ENCODE data around the gene KLF18.
"Not testable (repeated sequence)": the region's sequence is repeated elsewhere in the genome, so short reads cannot be mapped to it uniquely, and the experiment has no call there.

Gene KLF18

DNA sequence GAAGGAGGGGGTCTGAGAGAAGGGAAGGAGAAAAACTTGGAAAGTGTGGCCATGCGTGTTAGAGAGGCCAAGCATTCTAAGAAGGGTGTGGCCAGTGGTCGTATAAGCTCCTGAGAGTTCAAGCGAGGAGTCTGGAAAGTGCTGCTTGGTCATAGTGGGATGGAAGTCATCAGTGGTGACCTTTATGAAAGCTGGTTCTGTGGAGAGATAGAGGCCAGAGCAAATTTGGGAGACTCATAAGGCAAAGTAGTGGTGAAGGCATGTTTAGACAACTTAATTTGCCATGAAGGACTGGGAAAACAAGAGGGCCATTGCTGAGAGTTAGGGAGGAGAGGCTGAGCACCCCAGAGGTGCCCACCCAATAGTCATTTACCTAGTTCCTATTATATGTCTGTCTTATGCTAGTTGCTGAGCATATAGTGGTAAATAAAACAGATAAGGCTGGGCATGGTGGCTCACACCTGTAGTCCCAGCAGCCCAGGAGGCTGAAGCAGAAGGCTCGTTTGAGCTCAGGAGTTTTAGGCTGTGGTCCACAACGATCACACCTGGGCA lies 21.0 kb downstream of the KLF18 start:
- DNase-seq (ENCODE audit: low read depth in 2 of 2), result no peak

DNA sequence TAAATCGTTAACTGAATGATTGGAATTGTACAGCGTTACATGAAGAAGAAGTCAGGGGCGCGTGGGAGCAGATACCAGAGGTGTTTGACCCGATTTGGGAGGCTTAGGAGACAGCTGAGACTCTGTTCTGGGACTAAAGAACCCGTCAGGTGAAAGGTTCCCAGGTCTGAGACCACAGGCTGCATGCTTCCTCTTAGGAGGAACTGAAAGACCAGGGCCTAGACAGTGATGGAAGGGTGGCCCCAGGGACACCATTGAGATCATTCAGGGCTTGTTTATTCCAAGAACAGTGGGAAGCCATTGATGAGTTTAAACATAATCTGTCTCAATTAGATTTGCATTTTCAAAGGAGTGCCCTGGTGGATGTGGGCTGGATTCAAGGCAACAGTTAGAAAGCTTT lies 21.9 kb downstream of the KLF18 start:
- DNase-seq (ENCODE audit: low read depth in 2 of 2), result no peak

DNA sequence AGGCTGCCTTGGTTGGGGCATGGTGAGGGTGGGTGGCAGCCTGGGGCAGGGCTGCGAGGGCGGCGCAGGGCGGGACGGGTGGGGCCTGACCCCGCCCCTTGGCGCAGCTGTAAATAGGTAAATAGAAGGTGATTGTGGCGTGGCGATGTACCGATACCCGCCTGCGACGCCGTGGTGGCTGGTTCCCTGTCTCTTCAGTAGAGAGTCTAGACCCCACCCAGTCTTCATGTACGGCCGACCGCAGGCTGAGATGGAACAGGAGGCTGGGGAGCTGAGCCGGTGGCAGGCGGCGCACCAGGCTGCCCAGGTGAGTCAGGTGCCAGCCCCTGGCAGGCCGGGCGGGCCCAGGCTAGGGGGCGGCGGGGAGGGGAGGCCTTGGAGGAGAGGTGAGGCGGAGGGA lies 22.7 kb downstream of the KLF18 start, which contains the start of gene KLF17:
KLF17 (plus strand) TSS at position 140 of the 400 bp plus-strand sequence; CDS start at position 227, 87 bp downstream.
- DNase-seq (ENCODE audit: low read depth in 2 of 2), result no peak

DNA sequence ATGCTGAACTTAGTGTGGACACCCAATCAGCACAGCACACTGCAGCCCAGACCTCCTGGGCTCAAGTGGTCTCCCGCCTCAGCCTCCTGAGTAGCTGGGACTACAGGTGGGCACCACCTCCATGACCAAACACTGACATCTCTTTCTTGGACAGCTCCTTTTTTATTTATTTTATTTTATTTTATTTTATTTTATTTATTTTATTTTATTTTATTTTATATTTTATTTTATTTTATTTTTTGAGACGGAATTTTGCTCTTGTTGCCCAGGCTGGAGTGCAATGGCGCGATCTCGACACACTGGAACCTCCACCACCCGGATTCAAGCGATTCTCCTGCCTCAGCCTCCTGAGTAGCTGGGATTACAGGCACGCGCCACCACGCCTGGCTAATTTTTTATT lies 24.2 kb downstream of the KLF18 start:
- DNase-seq (ENCODE audit: low read depth in 2 of 2), result not testable (repeated sequence)

DNA sequence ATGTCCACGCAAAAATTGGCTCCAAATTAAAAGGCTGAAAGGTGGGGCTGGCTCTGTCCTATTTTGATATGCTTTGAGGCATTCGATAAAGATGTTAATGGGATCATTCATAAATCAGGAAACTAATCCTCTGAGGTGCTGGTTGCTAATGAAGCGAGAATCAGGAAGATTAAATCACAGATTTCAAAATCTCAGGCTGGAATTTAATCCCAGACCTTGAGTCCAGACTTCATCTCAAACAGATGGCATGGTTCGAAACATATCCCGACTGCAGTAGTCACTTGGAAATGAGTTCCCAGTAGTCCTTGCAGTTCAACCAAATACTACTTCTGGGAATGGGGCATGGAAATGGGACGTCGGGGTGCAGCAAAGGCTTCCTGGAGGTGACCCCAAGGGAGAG lies 27.3 kb downstream of the KLF18 start:
- DNase-seq (ENCODE audit: low read depth in 2 of 2), result no peak

DNA sequence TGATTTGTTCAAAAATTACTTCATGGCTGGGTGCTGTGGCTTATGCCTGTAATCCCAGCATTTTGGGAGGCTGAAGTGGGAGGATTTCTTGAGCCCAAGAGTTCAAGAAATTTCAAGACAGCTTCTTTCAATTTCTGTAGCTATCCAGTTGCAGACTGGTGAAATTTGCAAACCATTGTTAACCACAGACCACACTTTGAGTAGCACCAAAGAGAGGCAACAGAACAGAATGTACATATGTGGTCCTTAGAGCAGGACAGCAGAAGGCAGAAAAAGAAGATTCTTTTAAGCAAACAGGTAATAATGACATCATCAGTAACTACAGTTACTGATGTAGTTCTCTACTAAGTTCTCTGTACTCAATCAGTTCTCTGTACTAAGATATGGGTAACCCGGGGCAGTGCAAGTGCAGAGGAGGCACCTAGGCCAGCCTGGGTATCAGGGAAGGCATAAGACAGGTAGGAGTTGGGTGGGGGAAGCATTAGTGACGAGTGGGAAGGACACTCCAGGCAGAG lies 28.3 kb downstream of the KLF18 start:
- DNase-seq (ENCODE audit: low read depth in 2 of 2), result no peak

DNA sequence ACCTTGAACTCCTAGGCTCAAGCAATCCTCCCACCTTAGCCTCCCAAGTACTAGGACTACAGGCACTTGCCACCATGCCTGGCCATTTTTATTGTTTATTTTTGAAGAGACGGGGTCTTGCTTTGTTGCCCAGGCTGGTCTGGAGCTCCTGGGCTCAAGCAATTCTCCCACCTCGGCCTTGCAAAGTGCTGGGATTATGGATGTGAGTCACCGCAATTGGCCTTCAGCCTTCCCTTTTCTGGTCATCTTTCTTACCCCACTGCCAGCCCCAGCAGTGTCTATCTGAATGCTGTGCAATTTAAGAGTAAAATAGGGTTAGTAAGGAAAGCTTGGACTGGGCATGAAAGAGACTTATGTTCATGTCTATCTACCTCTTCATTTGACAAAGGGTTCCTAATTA lies 28.9 kb downstream of the KLF18 start:
- no peak for DNase-seq (ENCODE audit: low read depth in 2 of 2)

DNA sequence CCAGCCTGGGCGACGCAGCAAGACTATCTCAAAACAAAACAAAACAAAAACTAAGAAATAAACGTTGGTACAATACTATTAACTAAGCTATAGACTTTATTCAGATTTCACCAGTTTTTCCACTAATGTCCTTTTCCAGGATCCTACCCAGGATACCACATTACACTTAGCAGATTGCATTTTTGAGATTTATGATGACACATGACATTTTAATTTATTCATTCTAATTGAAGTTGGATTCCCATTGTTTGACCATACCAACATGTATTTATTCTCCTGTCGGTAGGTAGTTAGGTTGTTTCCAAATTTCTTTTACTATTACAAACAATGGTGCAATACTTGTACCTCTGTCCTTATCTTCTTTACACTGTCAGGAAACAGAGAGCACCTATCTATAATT lies 29.6 kb downstream of the KLF18 start:
- DNase-seq (ENCODE audit: low read depth in 2 of 2), result no peak

DNA sequence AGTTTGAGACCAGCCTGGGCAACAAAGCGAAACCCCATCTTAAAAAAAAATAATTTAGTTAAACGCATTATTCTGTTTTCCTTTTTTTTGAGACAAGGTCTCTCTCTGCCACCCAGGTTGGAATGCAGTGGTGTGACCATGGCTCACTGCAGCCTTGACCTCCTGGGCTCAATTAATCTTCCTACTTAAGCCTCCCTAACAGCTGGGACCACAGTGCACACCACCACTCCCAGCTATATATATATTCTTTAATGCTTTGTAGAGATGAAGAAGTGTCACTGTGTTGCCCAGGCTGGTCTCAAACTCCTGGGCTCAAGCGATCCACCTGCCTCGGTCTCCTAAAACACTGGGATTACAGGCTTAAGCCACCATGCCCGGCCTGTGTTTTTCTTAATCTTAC lies 30.5 kb downstream of the KLF18 start:
- no peak for DNase-seq (ENCODE audit: low read depth in 2 of 2)

DNA sequence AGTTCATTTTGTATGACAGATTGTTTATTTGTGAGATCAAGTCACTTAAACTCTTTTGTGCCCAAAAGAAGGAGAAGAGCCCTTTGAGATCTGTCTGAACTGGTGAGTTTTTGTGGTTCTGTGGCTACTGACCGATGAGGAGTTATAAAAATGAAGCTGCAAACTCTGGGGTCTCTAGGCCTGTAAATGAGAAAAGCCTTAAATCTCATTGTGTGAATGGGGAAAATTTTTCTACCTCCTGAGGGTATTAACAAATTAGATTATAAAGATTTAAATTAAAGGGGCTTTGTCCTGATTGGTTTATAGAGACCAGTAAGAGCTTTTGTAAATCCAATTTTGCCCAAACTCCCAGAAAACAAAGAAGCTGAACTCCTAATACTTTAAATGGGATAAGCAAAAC lies 32.5 kb downstream of the KLF18 start:
- DNase-seq (ENCODE audit: low read depth in 2 of 2), result no peak

DNA sequence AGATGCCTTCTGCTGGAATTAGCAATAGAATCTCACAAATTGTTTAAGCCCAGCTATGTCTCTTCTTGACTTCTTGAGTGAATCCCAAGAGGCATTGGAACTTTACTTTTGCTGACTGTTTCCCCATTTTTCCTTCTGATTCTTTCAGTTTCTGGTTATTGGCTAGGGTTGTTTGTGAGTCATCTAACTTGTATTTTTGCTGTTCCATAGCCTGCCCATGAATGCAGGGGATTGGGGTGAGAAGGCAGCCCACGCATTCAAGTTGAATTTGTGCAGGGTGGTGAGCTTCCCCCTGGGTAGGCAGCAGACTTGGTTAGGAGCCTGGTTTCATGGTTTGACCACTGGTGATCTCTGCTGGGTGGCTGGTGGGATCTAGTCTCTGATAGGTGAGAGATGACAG lies 33.2 kb downstream of the KLF18 start:
- DNase-seq (ENCODE audit: low read depth in 2 of 2), result no peak

DNA sequence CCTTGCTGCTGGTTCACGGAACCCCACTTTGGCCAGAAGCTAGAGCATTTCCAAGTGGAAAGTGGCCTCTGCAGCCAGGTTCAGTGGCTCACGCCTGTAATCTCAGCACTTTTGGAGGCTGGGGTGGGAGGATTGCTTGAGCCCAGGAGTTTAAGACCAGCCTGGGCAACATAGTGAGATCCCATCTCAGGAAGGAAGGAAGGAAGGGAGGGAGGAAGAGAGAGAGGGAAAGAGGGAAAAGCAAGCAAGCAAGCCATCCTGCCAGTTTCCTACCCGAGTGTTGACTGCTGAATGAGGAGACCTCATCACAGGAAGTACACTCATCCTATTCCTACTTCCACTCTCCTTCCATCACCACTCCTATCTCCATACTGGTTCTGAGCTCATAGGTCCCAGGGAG lies 35.6 kb downstream of the KLF18 start:
- DNase-seq (ENCODE audit: low read depth in 2 of 2), result no peak

DNA sequence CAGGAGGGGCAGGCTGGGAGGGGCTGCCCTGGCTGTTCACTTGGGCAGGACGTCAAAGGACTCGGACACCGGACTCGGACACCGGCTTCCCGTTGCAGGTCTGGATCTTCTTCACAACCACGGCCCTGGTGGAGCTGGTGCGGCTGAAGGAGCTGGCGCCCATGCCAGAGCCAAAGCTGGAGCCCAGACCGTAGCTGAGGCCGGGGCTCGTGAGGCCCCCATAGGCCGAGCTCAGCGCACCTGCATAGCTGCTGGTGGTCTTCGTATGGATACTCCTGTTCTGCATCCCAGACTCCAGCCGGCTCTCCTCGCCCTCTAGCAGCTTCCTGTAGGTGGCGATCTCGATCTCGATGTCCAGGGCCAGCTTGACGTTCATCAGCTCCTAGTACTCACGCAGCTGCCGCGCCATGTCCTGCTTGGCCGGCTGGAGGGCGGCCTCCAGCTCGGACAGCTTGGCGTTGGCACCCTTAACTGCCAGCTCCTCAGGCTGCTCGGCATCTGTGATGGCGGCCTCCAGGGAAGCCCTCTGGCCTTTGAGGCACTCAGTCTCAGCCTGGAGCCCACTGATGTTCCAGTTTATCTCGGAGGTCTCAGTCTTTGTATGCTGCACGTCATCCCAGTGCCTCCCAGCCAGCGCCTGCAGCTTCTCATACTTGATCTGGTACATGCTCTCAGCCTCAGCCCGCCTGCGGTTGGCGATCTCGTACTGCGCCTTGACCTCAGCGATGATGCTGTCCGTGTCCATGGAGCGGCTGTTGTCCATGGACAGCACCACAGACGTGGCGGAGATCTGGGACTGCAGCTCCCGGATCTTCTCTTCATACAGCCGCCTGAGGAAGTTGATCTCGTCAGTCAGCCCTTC lies 37.9 kb downstream of the KLF18 start:
- no peak for DNase-seq (ENCODE audit: low read depth in 2 of 2)

DNA sequence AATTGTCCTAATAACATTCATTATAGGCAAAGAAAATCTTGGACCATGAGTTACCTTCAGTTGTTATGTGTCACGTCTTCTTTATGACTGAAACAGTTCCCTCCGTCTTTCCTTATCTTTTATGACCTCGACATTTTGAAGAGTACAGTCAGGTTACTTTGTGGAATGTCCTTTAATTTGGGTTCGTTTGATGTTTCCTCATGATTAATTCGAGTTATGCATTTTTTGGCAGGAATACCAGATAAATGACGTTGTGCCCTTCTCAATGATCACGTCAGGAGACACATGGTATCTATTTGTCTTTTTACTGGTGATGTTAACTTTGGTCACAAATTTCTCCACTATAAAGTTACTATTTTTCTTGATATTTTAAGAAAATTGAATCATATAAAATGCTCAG lies 40.1 kb downstream of the KLF18 start:
- no peak for DNase-seq (ENCODE audit: low read depth in 2 of 2)

DNA sequence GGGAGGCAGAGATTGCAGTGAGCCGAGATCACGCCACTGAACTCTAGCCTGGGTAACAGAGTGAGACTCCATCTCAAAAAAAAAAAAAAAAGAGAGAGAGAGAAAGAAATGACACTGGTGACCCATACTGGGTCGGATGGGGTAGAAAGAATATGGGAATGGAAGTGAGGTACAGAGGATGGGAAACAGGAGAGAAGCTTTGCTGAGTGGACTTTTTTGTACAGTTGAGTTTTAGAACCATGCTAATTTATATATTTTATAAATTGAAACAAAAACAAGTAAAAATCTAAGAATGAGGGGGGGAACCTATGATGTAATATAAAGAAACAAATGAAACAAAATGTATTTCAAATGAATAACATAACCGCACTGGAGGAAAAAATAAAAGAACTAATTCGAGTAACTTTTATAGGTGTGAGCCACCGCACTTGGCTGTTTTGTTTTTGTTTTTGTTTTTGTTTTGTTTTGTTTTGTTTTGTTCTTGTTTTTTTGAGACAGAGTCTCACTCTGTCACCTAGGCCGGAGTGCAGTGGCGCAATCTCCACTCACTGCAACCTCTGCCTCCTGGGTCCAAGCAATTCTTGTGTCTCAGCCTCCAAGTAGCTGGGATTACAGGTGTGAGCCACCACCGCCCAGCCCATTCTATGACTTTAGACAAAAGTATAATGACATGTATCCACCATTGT lies 41.1 kb downstream of the KLF18 start:
- DNase-seq (ENCODE audit: low read depth in 2 of 2), result no peak

DNA sequence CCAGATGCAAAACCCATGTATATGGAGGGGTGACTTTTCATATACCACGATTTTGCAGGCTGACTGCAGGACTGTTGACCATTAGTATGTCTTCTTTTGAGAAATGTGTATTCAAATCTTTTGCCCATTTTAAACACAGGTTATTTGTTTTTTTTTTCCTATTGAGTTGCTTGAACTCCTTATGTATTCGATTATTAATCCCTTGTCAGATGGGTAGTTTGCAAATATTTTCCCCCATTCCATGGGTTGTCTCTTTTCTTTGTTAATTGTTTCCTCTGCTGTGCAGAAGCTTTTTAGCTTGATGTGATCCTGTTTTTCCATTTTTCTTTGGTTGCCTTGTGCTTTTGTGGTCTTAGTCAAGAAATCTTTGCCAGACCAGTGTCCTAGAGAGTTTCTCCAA lies 47.4 kb downstream of the KLF18 start:
- no peak for DNase-seq (ENCODE audit: low read depth in 2 of 2)

DNA sequence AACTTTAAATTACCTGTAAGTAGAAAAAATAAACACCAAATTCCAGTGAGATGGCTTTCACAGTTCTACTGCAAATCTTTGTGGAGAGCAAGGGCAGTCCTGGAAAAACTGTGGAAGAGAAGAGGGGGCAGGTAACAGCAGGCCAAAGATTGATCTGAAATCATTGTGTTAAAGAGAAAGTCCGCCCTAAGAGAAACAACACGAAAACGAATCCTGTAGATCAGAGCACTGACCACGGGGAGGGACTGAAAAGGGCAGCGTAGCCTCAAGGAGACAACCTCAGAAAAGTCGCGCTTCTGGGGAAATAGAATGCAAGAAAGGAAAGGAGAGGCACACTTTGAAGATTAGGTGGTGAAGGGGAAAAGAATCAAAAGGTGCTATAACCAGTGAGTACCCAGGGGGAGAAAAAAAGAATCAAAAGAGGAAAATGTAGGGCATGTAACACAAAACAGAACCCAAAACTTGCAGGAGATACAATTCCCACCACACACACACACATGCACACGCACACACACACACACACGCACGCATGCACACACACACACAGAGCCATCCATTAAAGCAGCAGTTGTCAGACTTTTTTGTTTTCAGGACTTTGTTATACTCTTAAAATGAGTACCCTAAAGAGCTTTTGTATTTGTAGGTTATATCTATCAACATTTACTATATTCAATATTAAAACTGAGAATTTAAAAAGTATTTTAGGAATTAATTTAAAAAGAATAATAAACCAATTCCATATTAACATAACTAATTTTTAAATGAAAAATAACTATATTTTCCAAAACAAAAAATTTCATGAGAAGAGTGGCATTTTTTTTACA lies 50.8 kb downstream of the KLF18 start:
- no peak for DNase-seq (ENCODE audit: low read depth in 2 of 2)

DNA sequence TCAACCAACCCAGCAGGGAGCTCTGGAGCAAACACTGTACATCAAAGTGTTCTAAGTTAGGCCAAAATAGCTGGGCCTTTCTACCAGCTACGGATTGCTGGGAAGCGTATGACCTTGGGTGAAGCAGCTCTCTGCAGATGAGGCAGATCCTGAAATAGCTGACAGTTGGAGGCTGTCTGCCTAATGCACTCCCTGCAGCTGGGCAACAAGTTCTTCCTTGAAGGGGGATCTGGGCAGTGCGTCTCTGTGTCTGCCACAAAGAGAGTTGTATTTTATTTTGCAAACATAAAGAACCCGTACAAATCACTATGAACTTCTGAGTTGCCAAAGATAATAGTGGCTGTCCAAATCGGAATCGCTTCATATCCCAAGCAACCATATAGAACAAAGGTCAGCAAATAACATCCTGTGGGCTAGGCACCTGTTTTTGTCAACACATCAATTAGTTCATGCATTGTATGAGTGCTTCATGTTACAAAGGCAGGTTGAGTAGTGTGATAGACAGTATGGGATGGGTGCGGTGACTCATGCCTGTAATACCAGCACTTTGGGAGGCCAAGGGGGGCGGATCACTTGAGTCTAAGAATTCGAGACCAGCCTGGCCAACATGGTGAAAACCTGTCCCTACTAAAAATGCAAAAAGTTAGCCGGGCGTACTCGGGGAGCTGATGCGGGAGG lies 51.9 kb downstream of the KLF18 start:
- DNase-seq (ENCODE audit: low read depth in 2 of 2), result no peak

Measured in stimulated activated CD8-positive, alpha-beta memory T cell treated with anti-CD3 and anti-CD28 coated beads, Interleukin-15, amount 100 ng/mL, for 48 hours (primary cell).